ENCODE data around the gene SLC12A9.
"Not testable (repeated sequence)": the region's sequence is repeated elsewhere in the genome, so short reads cannot be mapped to it uniquely, and the experiment has no call there.

SLC12A9 gene

DNA sequence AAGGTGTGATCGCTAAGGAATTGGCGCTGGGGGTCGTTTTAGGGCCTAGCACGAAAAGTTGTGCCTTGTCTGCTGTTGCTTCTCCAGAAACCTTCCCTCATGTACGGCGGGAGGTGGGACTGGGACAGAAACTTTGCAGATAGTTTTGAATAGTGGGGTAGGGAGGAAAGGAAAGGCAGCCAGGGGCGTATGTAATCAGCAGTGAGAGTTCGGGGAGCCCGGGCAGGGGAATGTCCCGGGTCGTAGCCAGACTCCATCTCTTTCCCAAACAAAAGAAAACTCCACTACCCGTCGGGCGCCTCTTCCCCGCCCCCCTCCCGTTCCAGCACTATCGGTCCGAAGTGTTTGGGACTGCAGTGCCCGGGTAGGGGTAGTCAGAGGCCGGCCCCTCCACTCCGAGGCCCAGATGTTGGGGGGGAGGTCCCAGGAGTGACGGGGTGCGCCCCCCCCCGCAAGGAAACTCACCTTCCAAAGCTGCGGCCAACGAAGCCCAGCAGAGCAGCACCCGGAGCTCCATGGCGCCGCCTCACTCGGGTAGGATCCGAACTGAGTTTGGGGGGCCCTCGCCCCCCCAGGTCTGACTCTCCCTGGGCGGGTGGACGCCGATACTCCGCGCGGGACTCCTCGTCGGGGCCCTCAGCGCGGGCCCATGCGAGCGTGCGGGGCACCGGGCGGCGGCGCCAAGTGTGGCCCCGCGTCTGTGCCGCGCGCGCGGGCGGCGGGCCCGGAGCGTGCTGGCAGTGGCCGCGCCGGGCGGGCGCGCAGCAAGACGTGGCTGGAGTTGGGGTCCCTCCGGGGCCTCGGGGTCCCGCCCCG, 25.8 kb upstream of the SLC12A9 start:
- peak; percentile 65 for DNase-seq

DNA sequence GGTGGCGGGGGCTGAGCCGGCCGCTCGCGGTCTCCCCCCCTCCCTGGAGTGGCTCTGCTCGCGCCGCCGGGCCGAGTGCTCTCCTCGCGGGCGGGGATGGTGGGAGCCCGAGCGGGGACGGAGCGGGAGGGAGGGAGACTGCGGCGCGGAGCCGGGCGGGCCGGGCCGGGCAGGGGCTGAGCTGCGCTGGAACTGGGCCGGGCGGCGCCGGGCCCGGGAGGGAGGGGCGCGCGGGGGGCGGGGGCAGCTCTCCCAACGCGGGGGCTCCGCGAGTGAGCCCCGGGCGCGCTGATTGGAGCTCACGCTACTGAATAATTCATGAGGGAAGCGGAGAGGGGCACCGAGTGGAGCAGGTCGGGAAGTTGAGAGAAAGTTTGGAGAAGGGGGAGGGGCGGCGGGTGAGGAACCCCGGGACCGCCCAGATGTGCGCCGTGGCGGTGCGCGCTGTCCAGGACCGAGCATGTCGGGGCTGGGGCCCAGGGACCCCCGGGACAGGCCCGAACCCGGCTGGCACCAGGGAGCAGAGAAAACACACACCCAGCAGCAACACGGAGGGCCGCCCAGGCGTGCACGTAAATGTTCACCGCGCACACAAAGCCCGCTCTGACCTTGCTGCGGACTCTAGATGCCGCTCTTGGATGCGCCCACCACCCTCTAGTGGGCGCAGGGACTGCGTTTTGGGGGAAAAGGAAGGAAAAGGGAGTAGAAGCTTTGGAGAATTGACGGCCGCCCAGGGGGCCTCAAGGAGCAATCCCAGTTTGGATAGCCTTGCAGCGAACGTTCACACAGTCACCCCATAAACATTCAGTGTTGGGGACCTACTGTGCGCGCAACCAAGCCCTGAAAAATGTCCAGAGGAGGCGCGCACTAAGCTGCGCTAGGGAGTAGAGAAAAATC, 24.9 kb upstream of the SLC12A9 start, which contains the start of gene EPHB4:
EPHB4 (minus strand) TSS at position 194 of the 897 bp plus-strand sequence. CDS start 493 bp downstream, outside the sequence.
- DNase-seq: peak; percentile 96

DNA sequence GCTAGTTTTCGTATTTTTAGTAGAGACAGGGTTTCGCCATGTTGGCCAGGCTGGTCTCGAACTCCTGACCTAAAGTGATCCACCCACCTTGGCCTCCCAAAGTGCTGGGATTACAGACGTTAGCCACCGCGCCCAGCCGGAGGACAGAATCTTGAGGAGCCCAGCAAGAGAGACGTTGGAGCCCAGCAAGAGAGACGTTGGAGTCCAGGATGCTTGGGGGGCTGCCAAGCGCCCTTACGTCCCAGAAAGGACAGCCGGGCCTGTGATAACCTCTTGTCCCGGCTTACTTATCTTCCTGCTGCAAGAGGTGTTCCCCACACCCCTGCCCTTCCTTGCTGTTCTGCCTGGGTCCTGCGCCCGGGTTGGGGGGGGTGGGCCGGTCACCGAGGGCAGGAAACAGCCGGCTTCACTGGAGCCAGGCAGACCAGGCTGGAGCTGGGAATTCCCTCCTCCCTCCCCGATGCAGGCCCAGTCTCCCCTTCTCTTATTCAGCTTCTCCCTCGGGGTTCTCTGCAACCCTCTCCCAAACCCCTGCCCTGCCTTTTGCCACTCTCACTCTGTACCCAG, 23.3 kb upstream of the SLC12A9 start:
- peak; percentile 58 for DNase-seq

DNA sequence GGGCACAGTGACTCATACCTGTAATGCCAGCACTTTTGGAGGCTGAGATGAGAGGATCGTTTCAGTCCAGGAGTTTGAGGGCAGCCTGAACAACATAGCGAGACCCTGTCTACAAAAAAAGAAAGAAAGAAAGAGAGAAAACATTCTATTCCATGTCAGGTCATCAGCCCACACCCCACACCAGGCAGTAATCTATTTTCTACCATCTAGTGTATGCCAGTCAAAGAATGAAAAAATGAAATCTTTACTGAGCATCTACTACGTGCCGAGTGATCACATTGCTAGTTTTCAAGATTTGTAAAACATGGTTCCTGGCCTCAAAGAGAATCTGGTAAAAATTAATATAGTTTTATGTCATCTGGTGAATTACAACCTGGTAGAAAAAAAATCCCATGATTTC, 22.1 kb upstream of the SLC12A9 start:
- no peak for DNase-seq

DNA sequence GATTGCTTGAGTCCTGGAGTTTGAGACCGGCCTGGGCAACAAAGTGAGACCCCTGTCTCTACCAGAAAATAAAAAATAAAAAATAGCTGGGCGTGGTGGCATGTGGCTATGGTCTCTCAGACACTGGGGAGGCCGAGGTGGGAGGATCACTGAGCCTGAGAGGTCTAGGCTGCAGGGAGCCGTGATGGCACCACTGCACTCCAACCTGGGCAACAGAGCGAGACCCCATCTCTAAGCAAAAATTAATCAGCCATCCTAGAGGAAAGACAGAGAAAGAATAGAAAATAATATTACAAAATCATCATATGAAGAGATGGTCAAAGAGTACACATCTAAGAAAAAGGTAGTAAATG, 20.3 kb upstream of the SLC12A9 start:
- DNase-seq: no peak

- DNase-seq: peak; percentile 74
Measured at GRCh38 chr7:100835903-100836811, 16.4 kb upstream of the SLC12A9 start.

DNA sequence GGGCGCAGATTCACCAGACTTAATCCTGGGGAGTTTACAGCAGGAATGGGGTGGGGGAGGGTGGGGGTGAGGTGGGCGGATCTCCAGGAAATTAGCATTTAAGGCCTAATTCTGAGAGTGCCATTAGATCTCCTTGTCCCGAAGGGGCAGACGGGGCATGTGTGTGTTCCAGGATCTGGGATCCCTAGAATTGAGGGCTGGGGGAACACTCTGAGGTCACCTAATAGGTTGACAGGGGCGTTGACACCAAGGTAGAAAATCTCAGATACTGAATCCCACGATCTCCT, 15.8 kb upstream of the SLC12A9 start:
- DNase-seq: no peak

DNA sequence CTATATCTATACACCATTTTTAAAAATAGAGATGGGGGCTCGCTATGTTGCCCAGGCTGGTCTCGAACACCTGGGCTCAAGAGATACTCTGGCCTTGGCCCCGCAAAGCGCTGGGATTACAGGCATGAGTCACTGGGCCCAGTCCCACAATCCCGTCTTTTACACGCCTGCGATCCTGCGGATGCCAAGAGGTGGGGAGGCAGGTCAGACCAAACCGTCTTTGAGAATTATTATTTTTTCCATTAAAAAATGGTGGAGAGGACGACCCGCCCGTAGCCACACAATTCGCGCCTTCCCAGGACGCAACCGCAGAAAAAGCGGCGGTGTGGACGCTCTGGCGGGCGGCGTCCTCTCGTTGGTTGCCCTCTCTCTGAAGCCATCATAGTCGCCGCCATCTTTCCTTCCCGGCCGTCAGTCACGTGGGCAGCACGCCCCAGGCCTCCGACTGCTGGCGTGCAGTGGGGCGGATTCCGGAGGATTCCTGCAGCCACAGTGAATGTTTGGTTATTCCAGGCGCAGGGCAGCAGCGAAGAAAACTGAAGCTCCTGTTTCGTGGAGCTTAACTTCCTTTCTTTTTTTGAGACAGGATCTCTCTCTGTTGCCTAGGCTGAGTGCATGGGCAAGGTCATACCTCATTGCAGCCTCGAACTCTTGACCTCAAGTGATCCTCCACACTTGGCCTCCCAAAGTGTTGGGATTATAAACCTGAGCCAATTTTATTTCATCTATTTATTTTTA, 15.2 kb upstream of the SLC12A9 start:
- DNase-seq: peak; percentile 96

GRCh38 chr7:100839361-100839760, 13.2 kb upstream of the SLC12A9 start:
- peak; percentile 19 for DNase-seq

DNA sequence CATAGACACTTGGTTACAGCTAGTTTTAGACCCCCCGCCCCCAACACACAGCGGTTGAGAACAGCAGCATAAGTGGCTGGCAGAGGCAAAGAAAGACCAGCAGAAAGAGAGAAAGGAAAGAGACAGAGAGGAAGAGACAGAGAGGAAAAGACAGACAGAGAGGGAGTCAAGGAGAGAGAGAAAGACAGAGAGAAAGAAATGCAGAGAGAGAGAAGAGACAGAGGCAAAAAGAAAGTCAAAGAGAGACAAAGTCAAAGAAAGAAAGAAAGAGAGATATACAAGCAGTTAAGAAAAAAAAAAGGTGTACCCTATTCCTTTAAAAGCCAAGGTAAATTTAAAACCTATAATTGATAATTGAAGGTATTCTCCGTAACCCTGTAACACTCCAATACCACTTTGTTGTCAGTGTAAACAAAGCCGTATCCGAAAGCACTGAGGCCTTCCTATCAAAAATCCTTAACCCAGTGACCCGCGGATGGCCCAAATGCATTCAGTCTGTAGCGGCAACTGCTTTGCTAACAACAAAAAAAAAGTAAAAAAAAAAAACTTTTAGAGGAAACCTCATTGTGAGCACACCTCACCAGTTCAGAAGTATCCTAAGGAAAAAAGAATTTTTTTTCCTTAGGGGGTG, 11.9 kb upstream of the SLC12A9 start:
- DNase-seq: peak; percentile 7

DNA sequence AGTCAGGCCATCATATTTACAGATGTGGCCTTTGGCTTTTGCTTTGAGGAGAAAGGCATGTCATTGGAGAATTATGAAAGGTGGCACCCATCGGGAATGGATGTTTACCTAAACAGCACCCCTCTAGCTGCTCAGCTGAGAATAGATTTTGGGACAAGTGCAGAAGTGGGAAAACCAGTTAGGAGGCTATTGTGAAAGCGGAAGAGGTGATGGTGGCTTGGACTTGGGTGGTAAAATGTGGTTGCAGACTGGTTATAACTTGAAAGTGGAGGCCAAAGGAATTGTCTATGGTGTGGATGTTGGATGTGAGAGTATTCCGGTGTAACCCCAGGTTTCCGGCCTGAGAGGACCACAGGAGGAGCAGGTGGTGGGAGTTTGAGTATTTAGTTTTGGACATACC, 5.2 kb upstream of the SLC12A9 start:
- DNase-seq: peak; percentile 6

DNA sequence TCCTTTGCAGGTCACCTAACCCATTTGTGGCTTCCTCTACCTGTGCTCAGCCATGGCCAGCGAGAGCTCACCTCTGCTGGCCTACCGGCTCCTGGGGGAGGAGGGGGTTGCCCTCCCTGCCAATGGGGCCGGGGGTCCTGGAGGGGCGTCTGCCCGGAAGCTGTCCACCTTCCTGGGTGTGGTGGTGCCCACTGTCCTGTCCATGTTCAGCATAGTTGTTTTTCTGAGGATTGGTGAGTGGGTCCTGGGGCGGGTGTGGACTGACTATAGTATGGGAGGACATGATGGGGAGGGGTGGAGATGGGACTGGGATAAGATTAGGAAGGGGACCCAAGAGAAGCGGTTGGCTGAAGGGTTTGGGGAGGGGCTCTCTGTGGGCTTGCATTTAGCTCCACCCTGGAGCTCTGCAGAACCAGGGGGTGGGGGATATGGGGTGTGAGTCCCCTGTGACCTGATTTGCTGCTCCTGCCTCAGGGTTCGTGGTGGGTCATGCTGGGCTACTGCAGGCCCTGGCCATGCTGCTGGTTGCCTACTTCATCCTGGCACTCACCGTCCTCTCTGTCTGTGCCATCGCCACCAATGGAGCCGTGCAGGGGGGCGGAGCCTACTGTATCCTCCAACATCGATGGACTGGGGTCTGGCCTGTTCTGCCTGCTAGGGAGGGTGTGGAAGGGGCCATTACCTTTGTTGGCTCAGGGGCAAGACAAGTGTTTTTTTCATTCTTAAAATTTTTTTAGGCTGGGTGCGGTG, 1.8 kb downstream of the SLC12A9 start:
- no peak for DNase-seq

DNA sequence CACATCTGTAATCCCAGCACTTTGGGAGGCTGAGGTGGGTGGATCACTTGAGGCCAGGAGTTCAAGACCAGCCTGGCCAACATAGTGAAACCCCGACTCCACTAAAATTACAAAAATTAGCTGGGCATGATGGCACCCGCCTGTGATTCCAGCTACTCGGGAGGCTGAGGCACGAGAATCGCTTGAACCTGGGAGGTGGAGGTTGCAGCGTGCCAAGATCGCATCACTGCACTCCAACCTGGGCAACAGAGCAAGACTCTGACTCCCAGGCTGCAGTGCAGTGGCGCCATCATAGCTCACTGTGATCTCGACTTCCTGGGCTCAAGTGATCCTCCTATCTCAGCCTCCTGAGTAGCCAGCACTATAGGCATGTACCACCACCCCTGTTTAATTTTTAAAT, 2.4 kb downstream of the SLC12A9 start:
- not testable (repeated sequence) for DNase-seq

DNA sequence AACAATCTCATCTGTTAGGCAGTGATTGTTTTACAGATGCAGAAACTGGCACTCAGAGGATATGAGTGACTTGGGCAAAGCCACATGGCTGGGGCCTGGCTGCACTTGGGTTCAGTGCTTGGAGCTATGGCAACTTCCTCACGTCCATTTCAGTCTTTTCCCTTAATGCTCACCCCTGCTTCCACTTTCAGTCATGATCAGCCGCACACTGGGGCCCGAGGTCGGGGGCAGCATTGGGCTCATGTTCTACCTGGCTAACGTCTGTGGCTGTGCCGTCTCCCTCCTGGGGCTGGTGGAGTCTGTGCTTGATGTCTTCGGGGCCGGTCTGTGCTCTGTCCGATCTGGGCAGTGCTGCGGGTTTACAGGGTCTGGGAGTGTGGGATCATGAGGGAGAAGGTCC, 3.0 kb downstream of the SLC12A9 start:
- DNase-seq: peak; percentile 4

DNA sequence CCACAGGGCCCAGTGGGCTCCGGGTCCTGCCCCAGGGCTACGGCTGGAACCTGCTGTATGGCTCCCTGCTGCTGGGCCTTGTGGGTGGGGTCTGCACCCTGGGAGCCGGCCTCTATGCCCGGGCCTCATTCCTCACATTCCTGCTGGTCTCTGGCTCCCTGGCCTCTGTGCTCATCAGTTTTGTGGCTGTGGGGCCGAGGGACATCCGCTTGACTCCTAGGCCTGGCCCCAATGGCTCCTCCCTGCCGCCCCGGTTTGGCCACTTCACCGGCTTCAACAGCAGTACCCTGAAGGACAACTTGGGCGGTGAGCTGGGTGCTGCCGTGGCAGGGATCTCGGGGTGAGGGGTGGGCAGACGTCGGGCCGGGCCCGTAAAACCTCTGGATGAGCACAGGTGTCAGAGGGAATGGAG, 4.4 kb downstream of the SLC12A9 start:
- peak; percentile 21 for DNase-seq

DNA sequence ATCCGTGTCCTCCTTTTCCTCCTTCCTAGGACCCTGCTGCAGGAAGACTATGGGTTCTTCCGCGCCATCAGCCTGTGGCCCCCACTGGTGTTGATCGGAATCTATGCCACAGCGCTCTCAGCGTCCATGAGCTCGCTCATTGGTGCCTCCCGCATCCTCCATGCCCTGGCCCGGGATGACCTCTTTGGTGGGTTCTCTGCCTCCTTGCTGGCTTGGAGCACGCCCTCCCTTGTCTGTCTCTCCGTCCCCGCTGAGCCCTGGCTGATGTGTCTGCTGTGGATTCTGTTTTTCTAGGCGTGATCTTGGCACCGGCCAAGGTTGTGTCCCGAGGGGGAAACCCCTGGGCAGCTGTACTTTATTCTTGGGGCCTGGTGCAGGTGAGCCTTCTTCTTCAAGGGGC, 7.3 kb downstream of the SLC12A9 start:
- DNase-seq: peak; percentile 28

- DNase-seq: peak; percentile 15
Measured at GRCh38 chr7:100860702-100861615, 8.4 kb downstream of the SLC12A9 start.

- peak; percentile 21 for DNase-seq
Measured at GRCh38 chr7:100861616-100861985, 9.1 kb downstream of the SLC12A9 start.

- DNase-seq: peak; percentile 36
Measured at GRCh38 chr7:100863406-100863950, 11.0 kb downstream of the SLC12A9 start.

All from left hindlimb (tissue), 1 donor.